Skin of body (tissue), 2 donors: Measurements from ENCODE around the gene ADCY10. TPM values are rescaled to one million over a fixed set of nuclear protein-coding genes. Genes with fewer than 3 reads are reported as not detected.

ENCODE experiments used
- DNase-seq: peaks from one replicate; lab custom pipeline; 2025; lab: John Stamatoyannopoulos, UW
- total RNA-seq: library from RNA; depleted of rRNA; stranded (reverse); fragments of >200 nt; gene quantifications from one replicate; pipeline ENCODE4 v1.2.3, GENCODE V29; 2014

ADCY10 gene
- total RNA-seq, 1 donor from 2014 or later, result 0.20 TPM

- no peak for DNase-seq
Observed at GRCh38 chr1:167786502-167786901, 127.4 kb downstream of the ADCY10 start.

- DNase-seq, result no peak
Observed at GRCh38 chr1:167784876-167785550, 128.9 kb downstream of the ADCY10 start.

GRCh38 chr1:167782946-167783345 lies 131.0 kb downstream of the ADCY10 start:
- DNase-seq, result no peak

GRCh38 chr1:167781558-167781957 lies 132.4 kb downstream of the ADCY10 start:
- DNase-seq, result no peak

- no peak for DNase-seq
Observed at GRCh38 chr1:167777269-167777650, 136.7 kb downstream of the ADCY10 start.

- DNase-seq, result no peak
Observed at GRCh38 chr1:167776616-167777268, 137.2 kb downstream of the ADCY10 start.

- DNase-seq, result no peak
Observed at GRCh38 chr1:167776151-167776550, 137.8 kb downstream of the ADCY10 start.

- DNase-seq, result no peak
Observed at GRCh38 chr1:167775178-167775577, 138.8 kb downstream of the ADCY10 start.

- DNase-seq, result no peak
Observed at GRCh38 chr1:167774710-167775109, 139.2 kb downstream of the ADCY10 start.

GRCh38 chr1:167773516-167773915 lies 140.4 kb downstream of the ADCY10 start:
- no peak for DNase-seq

GRCh38 chr1:167772436-167772835 lies 141.5 kb downstream of the ADCY10 start:
- DNase-seq, result no peak

- DNase-seq, result no peak
Observed at GRCh38 chr1:167770127-167770526, 143.8 kb downstream of the ADCY10 start.

- no peak for DNase-seq
Observed at GRCh38 chr1:167767761-167768160, 146.2 kb downstream of the ADCY10 start.

- no peak for DNase-seq
Observed at GRCh38 chr1:167766538-167766937, 147.4 kb downstream of the ADCY10 start.

GRCh38 chr1:167765496-167765895 lies 148.4 kb downstream of the ADCY10 start:
- DNase-seq, result no peak

- DNase-seq, result no peak
Observed at GRCh38 chr1:167764458-167765330, 149.2 kb downstream of the ADCY10 start.

GRCh38 chr1:167763525-167764220 lies 150.3 kb downstream of the ADCY10 start:
- DNase-seq, result no peak

GRCh38 chr1:167762061-167762746 lies 151.7 kb downstream of the ADCY10 start:
- DNase-seq, result no peak

- DNase-seq, result no peak
Observed at GRCh38 chr1:167761400-167761799, 152.5 kb downstream of the ADCY10 start.
